HUES6 (cell line): ENCODE results near the gene FOXP2.

Experiments
- H3K27ac ChIP-seq: 2 replicates; pipeline ENCODE4 v1.7.0; 2013; ENCODE audit warnings: low read depth, mild to moderate bottlenecking, low read length, inconsistent platforms
- H3K27me3 ChIP-seq: 2 replicates; pipeline ENCODE4 v1.6.1; 2013; ENCODE audit warnings: low read length; ENCODE audit not compliant: control insufficient read depth, insufficient read depth
- H3K36me3 ChIP-seq: 2 replicates; pipeline ENCODE4 v1.6.1; 2013; ENCODE audit warnings: low read length; ENCODE audit not compliant: control insufficient read depth, insufficient read depth
- H3K4me1 ChIP-seq: 2 replicates; pipeline ENCODE4 v1.6.1; 2013; ENCODE audit warnings: low read length; ENCODE audit not compliant: control insufficient read depth, insufficient read depth
- H3K4me3 ChIP-seq: 2 replicates; pipeline ENCODE4 v1.5.1; 2013; ENCODE audit warnings: low read depth, low read length
- H3K9ac ChIP-seq: one replicate; pipeline ENCODE4 v1.6.1; 2013; ENCODE audit warnings: mild to moderate bottlenecking, low read length
- H3K9me3 ChIP-seq: 2 replicates; pipeline ENCODE4 v1.6.1; 2013; ENCODE audit warnings: low read depth, low read length; ENCODE audit not compliant: control insufficient read depth, insufficient read depth

Gene FOXP2

GRCh38 chr7:114688443-114689055, 273.9 kb downstream of the FOXP2 start:
- no peaks in the 10 kb centered on the region for H3K27me3 ChIP-seq
- no peak overlapping the region for H3K4me3 ChIP-seq
- H3K9me3 ChIP-seq = no peaks in the 10 kb centered on the region
- H3K27ac ChIP-seq = no peak overlapping the region
- no peak overlapping the region for H3K9ac ChIP-seq
- H3K36me3 ChIP-seq = no peaks in the 10 kb centered on the region
- H3K4me1 ChIP-seq = peaks cover 33% of the 10 kb centered on the region

GRCh38 chr7:114689406-114689805, 274.8 kb downstream of the FOXP2 start:
- no peaks in the 10 kb centered on the region for H3K36me3 ChIP-seq
- no peak overlapping the region for H3K9ac ChIP-seq
- no peak overlapping the region for H3K27ac ChIP-seq
- no peaks in the 10 kb centered on the region for H3K27me3 ChIP-seq
- H3K4me3 ChIP-seq = no peak overlapping the region
- no peaks in the 10 kb centered on the region for H3K9me3 ChIP-seq
- H3K4me1 ChIP-seq = peaks cover 33% of the 10 kb centered on the region

GRCh38 chr7:114691605-114692004, 277.0 kb downstream of the FOXP2 start:
- H3K4me3 ChIP-seq = no peak overlapping the region
- H3K36me3 ChIP-seq = no peaks in the 10 kb centered on the region
- no peaks in the 10 kb centered on the region for H3K9me3 ChIP-seq
- H3K27me3 ChIP-seq = no peaks in the 10 kb centered on the region
- H3K9ac ChIP-seq = no peak overlapping the region
- H3K4me1 ChIP-seq = peaks cover 33% of the 10 kb centered on the region
- no peak overlapping the region for H3K27ac ChIP-seq

- H3K27me3 ChIP-seq = no peaks in the 10 kb centered on the region
- H3K4me1 ChIP-seq = peaks cover 5% of the 10 kb centered on the region; the same call in 1 of the 2 replicates
- no peaks in the 10 kb centered on the region for H3K9me3 ChIP-seq
- no peaks in the 10 kb centered on the region for H3K36me3 ChIP-seq
- no peak overlapping the region for H3K9ac ChIP-seq
- H3K4me3 ChIP-seq = no peak overlapping the region
- H3K27ac ChIP-seq = no peak overlapping the region
Measured at GRCh38 chr7:114695182-114695581, 280.6 kb downstream of the FOXP2 start.

- H3K4me3 ChIP-seq = no peak overlapping the region
- H3K27ac ChIP-seq = no peak overlapping the region
Measured at GRCh38 chr7:114700247-114700928, 285.8 kb downstream of the FOXP2 start.

GRCh38 chr7:114703677-114704076, 289.1 kb downstream of the FOXP2 start:
- Histone ChIP-seq H3K4me1 (peaks cover 5% of the 10 kb centered on the region), H3K9me3 (no peaks in the 10 kb centered on the region), H3K9ac (no peak overlapping the region), H3K27me3 (no peaks in the 10 kb centered on the region), H3K36me3 (no peaks in the 10 kb centered on the region), H3K4me3 (no peak overlapping the region), H3K27ac (no peak overlapping the region)

More at GRCh38 chr7:114700247-114700928, 285.8 kb downstream of the FOXP2 start:
- Histone ChIP-seq H3K36me3 (no peaks in the 10 kb centered on the region), H3K27me3 (no peaks in the 10 kb centered on the region), H3K9ac (no peak overlapping the region), H3K4me1 (no peaks in the 10 kb centered on the region), H3K9me3 (no peaks in the 10 kb centered on the region)

- no peak overlapping the region for H3K9ac ChIP-seq
- no peaks in the 10 kb centered on the region for H3K36me3 ChIP-seq
- peaks cover 37% of the 10 kb centered on the region for H3K4me1 ChIP-seq
- no peak overlapping the region for H3K4me3 ChIP-seq
- H3K27ac ChIP-seq = no peak overlapping the region
- H3K9me3 ChIP-seq = no peaks in the 10 kb centered on the region
- H3K27me3 ChIP-seq = no peaks in the 10 kb centered on the region
Measured at GRCh38 chr7:114708646-114709045, 294.0 kb downstream of the FOXP2 start.

GRCh38 chr7:114710499-114710898, 295.9 kb downstream of the FOXP2 start:
- H3K9ac ChIP-seq = no peak overlapping the region
- no peaks in the 10 kb centered on the region for H3K9me3 ChIP-seq
- no peaks in the 10 kb centered on the region for H3K36me3 ChIP-seq
- H3K4me1 ChIP-seq = peaks cover 37% of the 10 kb centered on the region
- H3K27me3 ChIP-seq = no peaks in the 10 kb centered on the region
- no peak overlapping the region for H3K4me3 ChIP-seq
- no peak overlapping the region for H3K27ac ChIP-seq

GRCh38 chr7:114711241-114711640, 296.6 kb downstream of the FOXP2 start:
- H3K27ac ChIP-seq = no peak overlapping the region
- no peaks in the 10 kb centered on the region for H3K9me3 ChIP-seq
- no peaks in the 10 kb centered on the region for H3K27me3 ChIP-seq
- peaks cover 37% of the 10 kb centered on the region for H3K4me1 ChIP-seq
- no peak overlapping the region for H3K4me3 ChIP-seq
- H3K9ac ChIP-seq = no peak overlapping the region
- H3K36me3 ChIP-seq = no peaks in the 10 kb centered on the region

- no peak overlapping the region for H3K4me3 ChIP-seq
- no peaks in the 10 kb centered on the region for H3K36me3 ChIP-seq
- H3K27ac ChIP-seq = no peak overlapping the region
- peaks cover 5% of the 10 kb centered on the region; the same call in 1 of the 2 replicates for H3K9me3 ChIP-seq
- peaks cover 16% of the 10 kb centered on the region for H3K4me1 ChIP-seq
- H3K9ac ChIP-seq = no peak overlapping the region
- H3K27me3 ChIP-seq = no peaks in the 10 kb centered on the region
Measured at GRCh38 chr7:114715907-114716306, 301.3 kb downstream of the FOXP2 start.

- Histone ChIP-seq H3K9me3 (peaks cover 5% of the 10 kb centered on the region; the same call in 1 of the 2 replicates), H3K4me3 (no peak overlapping the region), H3K9ac (no peak overlapping the region), H3K4me1 (0 out of 2 replicates have a peak, but pooled peaks cover 5% of the 10 kb centered on the region), H3K27ac (no peak overlapping the region), H3K27me3 (no peaks in the 10 kb centered on the region), H3K36me3 (no peaks in the 10 kb centered on the region)
Measured at GRCh38 chr7:114718861-114719260, 304.2 kb downstream of the FOXP2 start.
